H1 (cell line): ENCODE data around the gene KLHDC10. TPM values are rescaled to one million over a fixed set of nuclear protein-coding genes. Genes with fewer than 3 reads are reported as not detected.

Experiments used
- CTCF ChIA-PET: fragments of 300-600 bp; sonication (Branson Sonifier 250); formaldehyde crosslinking; loops from one replicate; lab custom pipeline; 2021; ENCODE audit not compliant: partially characterized antibody; lab: Charles Lee
- POLR2A ChIA-PET: fragments of 300-600 bp; sonication (Branson Sonifier 250); formaldehyde crosslinking; loops from one replicate; lab custom pipeline; 2021; ENCODE audit warnings: inconsistent platforms; ENCODE audit not compliant: partially characterized antibody; lab: Charles Lee
- DNase-seq, 2 experiments: peaks; one replicate each; pipeline versions ENCODE4 v3.0.0 to v3.0.0-alpha.2; 2010 to 2022; ENCODE audit warnings: low spot score in 2 of 2, low read depth in 1 of 2, mixed read lengths in 1 of 2
- FAIRE-seq: peaks from 2 replicates; lab custom pipeline; 2011; peaks lifted over from hg19 to GRCh38; lab: Jason Lieb, UNC
- H2AFZ ChIP-seq: 2 replicates; pipeline ENCODE4 v1.8.1; 2012; ENCODE audit warnings: low read length, inconsistent platforms
- H2AK5ac ChIP-seq: 2 replicates; pipeline ENCODE4 v1.6.1; 2013; ENCODE audit warnings: low read depth, low read length
- H2BK120ac ChIP-seq: replicated peaks from 2 replicates; pipeline ENCODE3; 2013; ENCODE audit warnings: low read depth, low read length, inconsistent platforms
- H2BK12ac ChIP-seq: 2 replicates; pipeline ENCODE4 v1.6.1; 2013; ENCODE audit warnings: low read depth, low read length
- H2BK15ac ChIP-seq: 2 replicates; pipeline ENCODE4 v1.6.1; 2013; ENCODE audit warnings: low read length
- H2BK20ac ChIP-seq: 2 replicates; pipeline ENCODE4 v1.6.1; 2013; ENCODE audit warnings: low read length
- H2BK5ac ChIP-seq: 2 replicates; pipeline ENCODE4 v1.6.1; 2013; ENCODE audit warnings: low read depth, low read length
- H3K14ac ChIP-seq: 2 replicates; pipeline ENCODE4 v1.6.1; 2013; ENCODE audit warnings: inconsistent platforms; ENCODE audit not compliant: insufficient read length
- H3K18ac ChIP-seq: 2 replicates; pipeline ENCODE4 v1.6.1; 2013; ENCODE audit warnings: low read length; ENCODE audit errors: extremely low read depth
- H3K23ac ChIP-seq: 2 replicates; pipeline ENCODE4 v1.6.1; 2013; ENCODE audit warnings: inconsistent platforms; ENCODE audit not compliant: insufficient read length
- H3K23me2 ChIP-seq: 2 replicates; pipeline ENCODE4 v1.6.1; 2013; ENCODE audit warnings: low read depth, low read length
- H3K27ac ChIP-seq: 2 replicates; pipeline ENCODE4 v1.6.1; 2011; ENCODE audit warnings: low read depth, low read length, inconsistent platforms
- H3K27me3 ChIP-seq, 4 experiments: replicated peaks in 1 of 4; 1 replicate in 1 of 4; 2 replicates in 3 of 4; pipeline versions ENCODE4 v1.6.1 to v1.8.1; 2011 to 2013; ENCODE audit warnings: low read length in 3 of 4, mild to moderate bottlenecking in 3 of 4, inconsistent platforms in 2 of 4, mixed read lengths in 2 of 4, moderate library complexity in 1 of 4; ENCODE audit not compliant: control insufficient read depth in 3 of 4, insufficient read depth in 3 of 4; ENCODE audit errors: extremely low read depth in 1 of 4
- H3K36me3 ChIP-seq, 4 experiments: 2 replicates each; pipeline versions ENCODE4 v1.6.1 to v1.8.1; 2011 to 2013; ENCODE audit warnings: mild to moderate bottlenecking in 4 of 4, low read length in 3 of 4, moderate library complexity in 2 of 4, control low read depth in 1 of 4, inconsistent platforms in 1 of 4; ENCODE audit not compliant: insufficient read depth in 4 of 4, control insufficient read depth in 2 of 4
- H3K4ac ChIP-seq: replicated peaks from 2 replicates; pipeline ENCODE3; 2013; ENCODE audit warnings: low read length, low read depth, mixed read lengths, inconsistent platforms; ENCODE audit not compliant: insufficient read length
- H3K4me1 ChIP-seq, 4 experiments: replicated peaks in 1 of 4; 1 replicate in 1 of 4; 2 replicates in 3 of 4; pipeline versions ENCODE4 v1.6.1 to v1.8.1; 2011 to 2013; ENCODE audit warnings: low read length in 3 of 4, inconsistent platforms in 2 of 4, mixed read lengths in 1 of 4; ENCODE audit not compliant: insufficient read depth in 4 of 4, control insufficient read depth in 3 of 4
- H3K4me2 ChIP-seq, 2 experiments: 2 replicates each; pipeline versions ENCODE4 v1.6.1 to v1.8.1; 2011 to 2013; ENCODE audit warnings: low read depth in 2 of 2, low read length in 2 of 2, control low read depth in 1 of 2, inconsistent platforms in 1 of 2, mild to moderate bottlenecking in 1 of 2; ENCODE audit not compliant: insufficient read depth in 1 of 2
- H3K4me3 ChIP-seq, 4 experiments: fragments of 200-600, 300-600 bp in 1 of 4; sonication (generic), shearing (Covaris generic), sonication (Bioruptor Twin) in 1 of 4; 2 replicates each; pipeline versions ENCODE4 v1.5.1 to v1.8.1; 2011 to 2016; ENCODE audit warnings: low read length in 4 of 4, low read depth in 3 of 4, control low read depth in 2 of 4, inconsistent platforms in 2 of 4, mild to moderate bottlenecking in 2 of 4, mixed read lengths in 1 of 4, moderate library complexity in 1 of 4; ENCODE audit not compliant: insufficient read depth in 2 of 4; ENCODE audit errors: extremely low read depth in 1 of 4
- H3K56ac ChIP-seq: replicated peaks from 2 replicates; pipeline ENCODE3; 2013; ENCODE audit warnings: low read depth, mild to moderate bottlenecking, mixed read lengths, low read length, inconsistent platforms; ENCODE audit not compliant: insufficient read length
- H3K79me1 ChIP-seq: 2 replicates; pipeline ENCODE4 v1.6.1; 2013; ENCODE audit warnings: low read depth, low read length, control low read depth
- H3K79me2 ChIP-seq, 2 experiments: 2 replicates each; pipeline versions ENCODE4 v1.6.1 to v1.8.1; 2012 to 2013; ENCODE audit warnings: low read length in 2 of 2, mild to moderate bottlenecking in 2 of 2, inconsistent platforms in 1 of 2; ENCODE audit not compliant: insufficient read depth in 2 of 2, control insufficient read depth in 1 of 2
- H3K9ac ChIP-seq, 4 experiments: replicated peaks in 1 of 4; 1 replicate in 1 of 4; 2 replicates in 3 of 4; pipeline versions ENCODE4 v1.6.1 to v1.8.1; 2011 to 2013; ENCODE audit warnings: low read depth in 3 of 4, low read length in 3 of 4, control low read depth in 2 of 4, mild to moderate bottlenecking in 2 of 4, moderate library complexity in 2 of 4, inconsistent platforms in 1 of 4; ENCODE audit errors: extremely low read depth in 1 of 4
- H3K9me3 ChIP-seq, 2 experiments: 2 replicates each; pipeline versions ENCODE4 v1.6.1 to v1.8.1; 2012 to 2013; ENCODE audit warnings: mild to moderate bottlenecking in 2 of 2, moderate library complexity in 2 of 2, control low read depth in 1 of 2, inconsistent platforms in 1 of 2, low read depth in 1 of 2, low read length in 1 of 2, mixed read lengths in 1 of 2; ENCODE audit not compliant: insufficient read depth in 2 of 2
- H4K20me1 ChIP-seq, 2 experiments: replicated peaks in 1 of 2; 2 replicates each; pipeline versions ENCODE3 to v1.8.1; 2011 to 2013; ENCODE audit warnings: inconsistent platforms in 2 of 2, low read length in 2 of 2, mild to moderate bottlenecking in 1 of 2; ENCODE audit not compliant: insufficient read depth in 2 of 2, control insufficient read depth in 1 of 2
- H4K5ac ChIP-seq: 2 replicates; pipeline ENCODE4 v1.6.1; 2013; ENCODE audit warnings: low read length, low read depth, mixed read lengths, inconsistent platforms; ENCODE audit not compliant: insufficient read length
- H4K8ac ChIP-seq: 2 replicates; pipeline ENCODE4 v1.8.0; 2013; ENCODE audit warnings: mild to moderate bottlenecking, moderate library complexity, low read length, inconsistent platforms; ENCODE audit not compliant: insufficient read depth; ENCODE audit errors: extremely low read depth
- H4K91ac ChIP-seq: replicated peaks from 2 replicates; pipeline ENCODE3; 2013; ENCODE audit warnings: low read length, mixed read lengths, inconsistent platforms; ENCODE audit not compliant: insufficient read length
- ATF2 ChIP-seq: IDR thresholded peaks from 2 replicates; pipeline ENCODE4 v1.6.1; 2012; ENCODE audit warnings: low read length, inconsistent platforms
- CHD1 ChIP-seq: IDR thresholded peaks from 2 replicates; pipeline ENCODE4 v1.6.1; 2012; ENCODE audit warnings: low read depth, low read length, improper control_type of control experiment
- CREB1 ChIP-seq: IDR thresholded peaks from 2 replicates; pipeline ENCODE4 v1.6.1; 2012; ENCODE audit warnings: inconsistent platforms
- CTCF ChIP-seq, 3 experiments: IDR thresholded peaks; 1 replicate in 2 of 3; 2 replicates in 1 of 3; pipeline versions ENCODE4 v1.5.1 to v1.6.1; 2011; ENCODE audit warnings: low read length in 3 of 3, mild to moderate bottlenecking in 3 of 3, inconsistent platforms in 2 of 3, low read depth in 1 of 3, moderate library complexity in 1 of 3; ENCODE audit not compliant: insufficient read depth in 1 of 3; ENCODE audit errors: control extremely low read depth in 1 of 3
- EGR1 ChIP-seq: IDR thresholded peaks from 2 replicates; pipeline ENCODE4 v1.6.1; 2011; ENCODE audit warnings: low read depth, low read length, borderline replicate concordance
- FOSL1 ChIP-seq: IDR thresholded peaks from 2 replicates; pipeline ENCODE4 v1.6.1; 2011; ENCODE audit warnings: mild to moderate bottlenecking, low read depth, low read length, moderate library complexity; ENCODE audit not compliant: insufficient read depth
- JUND ChIP-seq: IDR thresholded peaks from 2 replicates; pipeline ENCODE4 v1.6.1; 2011; ENCODE audit warnings: mild to moderate bottlenecking, improper control_type of control experiment, low read length
- RXRA ChIP-seq: IDR thresholded peaks from 2 replicates; pipeline ENCODE4 v1.6.1; 2011; ENCODE audit warnings: low read depth, mild to moderate bottlenecking, low read length, moderate library complexity; ENCODE audit not compliant: insufficient read depth
- SP4 ChIP-seq: IDR thresholded peaks from 2 replicates; pipeline ENCODE4 v1.6.1; 2012; ENCODE audit warnings: low read length, inconsistent platforms
- WGBS, 2 experiments: shearing (Covaris generic) in 1 of 2; methylation state at CpG; one replicate each; pipeline versions ENCODE4 v1.1.6 to v1.1.7; 2013 to 2015; ENCODE audit warnings: low lambda C conversion rate in 2 of 2, mixed read lengths in 2 of 2, inconsistent platforms in 1 of 2, low coverage in 1 of 2, missing lambda C conversion rate in 1 of 2; ENCODE audit not compliant: insufficient replicate concordance in 2 of 2, insufficient coverage in 1 of 2, insufficient read length in 1 of 2; ENCODE audit errors: extremely low coverage in 1 of 2, missing lambda C conversion rate in 1 of 2; 5-methylcytosine and 5-hydroxymethylcytosine counted together
- polyA plus RNA-seq, 7 experiments: library from polyadenylated mRNA; depleted of rRNA in 3 of 7; stranded (reverse) in 5 of 7; unstranded in 2 of 7; fragments of >200 nt in 5 of 7; fragments of 200-250 nt in 2 of 7; gene quantifications; 1 replicate in 5 of 7; 2 replicates in 1 of 7; 4 replicates in 1 of 7; pipeline versions ENCODE4 v1.2.1 to v1.2.3, GENCODE V29; 2011 to 2013; ENCODE audit warnings: missing spikeins in 2 of 7, mixed read lengths in 2 of 7
- total RNA-seq: library from RNA; stranded (reverse); fragmentation: NEBNext Ultra II Directional; extraction: Animal tissue kit (Norgen Biotek cat#: 25700); gene quantifications from 2 replicates; pipeline ENCODE4 v1.2.1, GENCODE V29; 2021

KLHDC10 gene
- total and polyA plus RNA-seq, 2 of the 8 experiments (the other 6 are each of a cell fraction or from before 2014, with no cell fraction given) = 6.6 to 14.5 TPM

- Histone ChIP-seq H4K91ac (no peak overlapping the region), H2BK20ac (no peak overlapping the region), H2BK15ac (no peak overlapping the region), H3K23ac (no peak overlapping the region), H2AFZ (no peak overlapping the region), H3K4me2 (no peak overlapping the region), H2BK120ac (no peak overlapping the region), H3K4ac (no peak overlapping the region), H2AK5ac (no peak overlapping the region), H4K8ac (no peak overlapping the region), H3K79me1 (no peaks in the 10 kb centered on the region; the same call in 1 of the 2 replicates), H3K36me3 (no peaks in the 10 kb centered on the region), H3K27ac (no peak overlapping the region), H3K9me3 (no peaks in the 10 kb centered on the region), H2BK5ac (no peak overlapping the region), H4K5ac (no peak overlapping the region), H3K14ac (no peak overlapping the region), H3K27me3 (no peaks in the 10 kb centered on the region; a peak in 1 of 7 replicates), H4K20me1 (peaks cover 0 to 3% of the 10 kb centered on the region in 2 experiments), H3K56ac (no peak overlapping the region), H3K4me3 (no peak overlapping the region), H3K18ac (no peak overlapping the region), H3K23me2 (no peaks in the 10 kb centered on the region), H2BK12ac (no peak overlapping the region), H3K9ac (no peak overlapping the region), H3K4me1 (no peaks in the 10 kb centered on the region), H3K79me2 (no peaks in the 10 kb centered on the region)
- WGBS, 2 experiments = 93% methylated on average over 6 of the region's 6 CpGs; no CpG with 5 or more reads in 1 of the 2 experiments
- POLR2A ChIA-PET = no interaction called here
- no peak for FAIRE-seq
- CTCF ChIA-PET = interaction anchor here (0.9 to 1.0 kb wide), 2 partner anchors 19 to 154 kb away, joined by 3 read pairs; no protein-coding TSS in a partner anchor
- TF ChIP-seq ATF2 (no peak), EGR1 (no peak), CREB1 (no peak), JUND (no peak), CTCF (IDR thresholded peaks at IDR 0.05; ENCODE audit: control extremely low read depth in 1 of 3, insufficient read depth in 1 of 3, low read depth in 1 of 3, low read length in 3 of 3) (no peak), SP4 (no peak), RXRA (no peak), CHD1 (no peak), FOSL1 (no peak)
- no peak for DNase-seq
Observed at GRCh38 chr7:130102588-130102987, 32.3 kb downstream of the KLHDC10 start.
